Mucosa of descending colon (tissue), 3 donors: Measurements from ENCODE around the gene MYO10. TPM values are rescaled to one million over a fixed set of nuclear protein-coding genes. Genes with fewer than 3 reads are reported as not detected.

ENCODE experiments used
- ATAC-seq: fragments of 200-7000 bp; cut with Tn5 transposase; one replicate; pipeline ENCODE4 v1.9.1; 2020; ENCODE audit warnings: mild to moderate bottlenecking, moderate library complexity
- DNase-seq, 3 donors: peaks; one replicate each; pipeline ENCODE4 v3.0.0-alpha.2; 2020
- H3K36me3 ChIP-seq: fragments of 200-600 bp; one replicate; pipeline ENCODE4 v1.8.0; 2021; ENCODE audit warnings: low read depth, mild to moderate bottlenecking
- H3K4me1 ChIP-seq: fragments of 200-600 bp; one replicate; pipeline ENCODE4 v1.8.0; 2021; ENCODE audit warnings: low read depth, mild to moderate bottlenecking
- H3K4me3 ChIP-seq: fragments of 200-600 bp; one replicate; pipeline ENCODE4 v1.8.0; 2021; ENCODE audit warnings: mild to moderate bottlenecking
- H3K9me3 ChIP-seq: fragments of 200-600 bp; one replicate; pipeline ENCODE4 v1.8.0; 2021; ENCODE audit warnings: mild to moderate bottlenecking
- intact Hi-C, 2 donors: fragments of 100-400 bp; cut with DNase I in 1 of 2; cut with micrococcal nuclease in 1 of 2; formaldehyde crosslinking; loops; one replicate each; pipeline versions ENCODE4 v1.11.0 to v1.11.1; 2022; cut with DNase I, micrococcal nuclease
- total RNA-seq, 3 donors: library from RNA; stranded (reverse); fragmentation: NEBNext Ultra II Directional in 2 of 3; extraction: Animal tissue kit (Norgen Biotek cat#: 25700) in 2 of 3; gene quantifications; one replicate each; pipeline versions ENCODE4 v1.2.1 to v1.2.4, GENCODE V29; 2021 to 2023
- TF ChIP-seq, protein P1 (sequence below): fragments of 200-600 bp; IDR thresholded peaks from one replicate; pipeline ENCODE4 v1.8.0; 2022; ENCODE audit warnings: antibody characterized with exemption, mild to moderate bottlenecking
- donor health status: DM: no; HTN: no; CAD: no; lungs with moderate emphysema.
- donor health status: DM: no; HTN: no; CAD: no.
- donor health status: DM: no; HTN: yes; CAD: no.

MYO10 gene
- total RNA-seq, 3 donors from 2014 or later = 29.4 to 87.8 (median 61.3) TPM

GRCh38 chr5:16615741-16616535 lies 320.1 kb downstream of the MYO10 start:
- ATAC-seq (peak; percentile 32), DNase-seq (peak in 1 of 3 donors; percentile 21)
- peak overlapping the region; percentile 41 for H3K4me3 ChIP-seq
- H3K4me1 ChIP-seq = peaks cover 11% of the 10 kb centered on the region
- TF ChIP-seq, protein P1, sequence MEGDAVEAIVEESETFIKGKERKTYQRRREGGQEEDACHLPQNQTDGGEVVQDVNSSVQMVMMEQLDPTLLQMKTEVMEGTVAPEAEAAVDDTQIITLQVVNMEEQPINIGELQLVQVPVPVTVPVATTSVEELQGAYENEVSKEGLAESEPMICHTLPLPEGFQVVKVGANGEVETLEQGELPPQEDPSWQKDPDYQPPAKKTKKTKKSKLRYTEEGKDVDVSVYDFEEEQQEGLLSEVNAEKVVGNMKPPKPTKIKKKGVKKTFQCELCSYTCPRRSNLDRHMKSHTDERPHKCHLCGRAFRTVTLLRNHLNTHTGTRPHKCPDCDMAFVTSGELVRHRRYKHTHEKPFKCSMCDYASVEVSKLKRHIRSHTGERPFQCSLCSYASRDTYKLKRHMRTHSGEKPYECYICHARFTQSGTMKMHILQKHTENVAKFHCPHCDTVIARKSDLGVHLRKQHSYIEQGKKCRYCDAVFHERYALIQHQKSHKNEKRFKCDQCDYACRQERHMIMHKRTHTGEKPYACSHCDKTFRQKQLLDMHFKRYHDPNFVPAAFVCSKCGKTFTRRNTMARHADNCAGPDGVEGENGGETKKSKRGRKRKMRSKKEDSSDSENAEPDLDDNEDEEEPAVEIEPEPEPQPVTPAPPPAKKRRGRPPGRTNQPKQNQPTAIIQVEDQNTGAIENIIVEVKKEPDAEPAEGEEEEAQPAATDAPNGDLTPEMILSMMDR = no peak
- H3K9me3 ChIP-seq = no peaks in the 10 kb centered on the region
- H3K36me3 ChIP-seq = no peaks in the 10 kb centered on the region
- intact Hi-C loops = no loop called here

GRCh38 chr5:16612007-16612406 lies 324.1 kb downstream of the MYO10 start:
- no peak for ATAC-seq
- no peaks in the 10 kb centered on the region for H3K36me3 ChIP-seq
- no peaks in the 10 kb centered on the region for H3K9me3 ChIP-seq
- TF ChIP-seq, protein P1 = no peak
- peaks cover 11% of the 10 kb centered on the region for H3K4me1 ChIP-seq
- no peak overlapping the region for H3K4me3 ChIP-seq
- no peak for DNase-seq
- intact Hi-C loops = no loop called here
